ENCODE data around the gene CALHM3. TPM values are rescaled to one million over a fixed set of nuclear protein-coding genes. Genes with fewer than 3 reads are reported as not detected.

The CALHM3 gene
- total and polyA plus RNA-seq, 2 experiments from 2014 or later = 0.14 to 0.19 TPM

DNA sequence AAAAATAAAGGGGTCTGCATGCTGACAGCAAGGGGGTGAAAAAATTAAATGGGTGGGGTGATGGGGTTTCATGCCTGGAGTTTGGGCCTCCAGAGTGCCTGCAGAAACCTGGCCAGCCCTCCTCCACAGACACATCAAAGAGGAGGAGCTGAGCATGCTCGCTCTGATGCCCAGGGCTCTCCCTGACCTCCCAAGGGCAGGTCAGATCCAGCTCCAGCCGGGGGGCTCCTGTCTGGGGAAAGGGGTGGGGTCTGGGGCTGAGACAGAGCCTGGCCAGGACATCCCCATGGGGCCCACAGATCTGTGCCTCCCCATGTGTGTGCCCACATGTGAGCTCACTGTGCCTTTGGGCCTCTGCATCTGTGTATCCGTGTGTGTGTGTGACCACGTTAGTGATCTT is 19.4 kb downstream of the CALHM3 start (continued):
- no peak for TF ChIP-seq EZH2 (IDR thresholded peaks at IDR 0.05; ENCODE audit: low read depth, unreplicated experiment)
- no peak for TF ChIP-seq CREB1 (CRISPR knock-in tag; IDR thresholded peaks at IDR 0.05; ENCODE audit: low read depth)
- TF ChIP-seq, protein P1, sequence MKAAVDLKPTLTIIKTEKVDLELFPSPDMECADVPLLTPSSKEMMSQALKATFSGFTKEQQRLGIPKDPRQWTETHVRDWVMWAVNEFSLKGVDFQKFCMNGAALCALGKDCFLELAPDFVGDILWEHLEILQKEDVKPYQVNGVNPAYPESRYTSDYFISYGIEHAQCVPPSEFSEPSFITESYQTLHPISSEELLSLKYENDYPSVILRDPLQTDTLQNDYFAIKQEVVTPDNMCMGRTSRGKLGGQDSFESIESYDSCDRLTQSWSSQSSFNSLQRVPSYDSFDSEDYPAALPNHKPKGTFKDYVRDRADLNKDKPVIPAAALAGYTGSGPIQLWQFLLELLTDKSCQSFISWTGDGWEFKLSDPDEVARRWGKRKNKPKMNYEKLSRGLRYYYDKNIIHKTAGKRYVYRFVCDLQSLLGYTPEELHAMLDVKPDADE (IDR thresholded peaks at IDR 0.05) = no peak
- no peak for TF ChIP-seq REST (IDR thresholded peaks at IDR 0.05; ENCODE audit: unreplicated experiment)

DNA sequence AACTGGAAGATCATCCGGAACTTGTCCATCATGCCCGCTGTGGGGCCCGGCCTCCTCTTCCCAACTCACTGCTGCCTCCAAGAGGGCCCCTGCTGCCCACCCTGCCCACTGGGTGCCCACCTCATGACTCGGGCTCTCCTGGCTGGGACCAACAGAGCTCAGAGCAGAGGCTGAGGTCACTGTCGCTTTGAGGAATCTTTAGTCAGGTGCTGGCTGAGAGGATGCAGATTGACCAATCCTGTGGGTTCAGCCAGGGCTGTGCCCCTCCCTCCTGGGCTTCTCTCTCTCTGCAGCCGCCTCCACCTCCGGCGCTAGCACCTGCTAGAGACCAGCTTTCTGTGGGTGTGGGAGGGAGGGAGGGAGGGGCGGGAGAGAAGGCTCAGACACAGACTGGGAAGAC is 20.3 kb downstream of the CALHM3 start, which contains the start of gene CALHM1:
TSS of gene CALHM1 (minus strand) at position 181 of the 400 bp plus-strand sequence. CDS start at position 32, 149 bp downstream.
- H4K20me1 ChIP-seq (replicated peaks; ENCODE audit: insufficient read depth) = no peaks in the 10 kb centered on the region
- H3K36me3 Mint-ChIP-seq (ENCODE audit: low read depth) = no peaks in the 10 kb centered on the region; the same call in 2 of the 3 replicates
- no peak within 1 kb of the TSS for H3K4me3 ChIP-seq
- no peaks in the 10 kb centered on the region; the same call in 2 of the 3 replicates for H3K9me3 Mint-ChIP-seq
- no peaks in the 10 kb centered on the region for H3K36me3 ChIP-seq (ENCODE audit: insufficient read depth)
- no peak within 1 kb of the TSS for H3K27ac Mint-ChIP-seq
- no peak within 1 kb of the TSS for H3K4me2 ChIP-seq
- H3K4me1 ChIP-seq (ENCODE audit: insufficient read depth) = no peaks in the 10 kb centered on the region
- H3K27me3 Mint-ChIP-seq (ENCODE audit: insufficient read depth, low read depth, poor library complexity) = peaks cover 19% of the 10 kb centered on the region
- peak; percentile 76 for DNase-seq (ENCODE audit: low spot score)
- 0 out of 2 replicates have a peak within 1 kb of the TSS, but pooled peaks have one; percentile 76 for H2AFZ ChIP-seq
- no peak for TF ChIP-seq CREB1 (CRISPR knock-in tag; IDR thresholded peaks at IDR 0.05; ENCODE audit: low read depth)
- TF ChIP-seq, protein P1 (IDR thresholded peaks at IDR 0.05) = no peak
- TF ChIP-seq EZH2phosphoT487 (IDR thresholded peaks at IDR 0.05; ENCODE audit: unreplicated experiment) = no peak
- no peak for TF ChIP-seq STAT1 (IDR thresholded peaks at IDR 0.05; ENCODE audit: unreplicated experiment)
- peak; percentile 95 for ATAC-seq
- H3F3A ChIP-seq (replicated peaks; ENCODE audit: low read depth) = no peaks in the 10 kb centered on the region
- no peak within 1 kb of the TSS for H3K27ac ChIP-seq (ENCODE audit: low read depth)
- H3K79me2 ChIP-seq (replicated peaks; ENCODE audit: insufficient read depth) = no peaks in the 10 kb centered on the region
- H3K9me2 ChIP-seq (ENCODE audit: insufficient read depth) = no peaks in the 10 kb centered on the region
- H3K4me1 Mint-ChIP-seq = peaks cover 6% of the 10 kb centered on the region
- H3K27me3 ChIP-seq (ENCODE audit: insufficient read depth) = no peaks in the 10 kb centered on the region
- no peak within 1 kb of the TSS for H3K4me3 Mint-ChIP-seq

Data from GM23338 (cell line).